ENCODE results near the gene SEMA3A.

Gene SEMA3A

DNA sequence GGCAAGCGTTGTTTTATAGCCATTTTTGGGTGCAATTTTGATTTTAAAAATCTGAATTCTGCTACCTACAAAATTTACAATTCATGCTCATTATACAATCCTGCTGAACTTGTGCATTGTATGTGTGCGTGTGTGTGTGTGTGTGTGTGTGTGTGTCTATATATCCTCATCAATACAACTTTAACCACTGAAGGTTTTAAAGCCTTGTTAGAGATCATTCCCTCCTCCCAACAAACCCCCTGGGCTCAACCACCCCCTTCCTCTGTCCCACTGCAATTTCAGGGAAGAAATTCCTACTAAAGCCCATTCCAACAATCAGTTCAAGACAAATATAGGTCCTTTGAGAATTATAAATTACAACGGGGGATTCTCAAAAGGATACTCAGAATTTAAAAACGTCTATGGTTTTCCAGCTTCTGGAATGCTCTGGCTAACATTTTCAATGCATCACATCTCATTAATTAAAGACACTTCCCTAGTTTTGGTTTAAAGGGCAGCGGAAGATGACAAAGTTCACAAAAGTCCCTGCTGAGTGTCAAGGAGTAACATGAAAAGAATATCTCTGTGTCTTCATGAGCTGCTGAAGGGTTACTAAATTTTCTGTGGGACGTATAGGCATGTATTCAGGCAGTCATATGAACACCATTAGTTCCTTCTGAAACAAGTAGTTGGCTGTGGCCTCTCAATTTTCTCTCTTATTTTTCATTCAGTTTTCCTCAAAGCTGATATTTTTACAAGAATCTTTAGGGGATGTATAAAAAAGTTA is 889 bp upstream of the SEMA3A start:
- DNase-seq = no peak

DNA sequence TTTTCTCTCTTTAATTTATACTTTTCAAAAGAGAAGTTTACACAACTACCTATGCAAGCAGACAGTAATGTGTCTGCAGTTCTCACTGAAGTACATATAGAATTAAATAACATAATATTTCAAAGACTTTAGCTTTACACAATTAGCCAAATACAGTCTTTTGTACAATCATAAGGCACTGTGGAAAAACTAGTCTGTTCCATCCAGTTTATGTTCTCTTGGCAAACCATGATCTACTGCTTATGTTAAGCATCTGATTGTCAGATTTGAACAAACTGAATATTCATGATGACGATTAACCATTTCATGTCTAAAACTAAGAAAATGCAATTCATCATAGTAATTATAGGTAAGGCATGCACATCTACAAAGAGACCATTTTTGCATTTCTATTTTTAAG is 842 bp downstream of the SEMA3A start:
- no peak for DNase-seq

DNA sequence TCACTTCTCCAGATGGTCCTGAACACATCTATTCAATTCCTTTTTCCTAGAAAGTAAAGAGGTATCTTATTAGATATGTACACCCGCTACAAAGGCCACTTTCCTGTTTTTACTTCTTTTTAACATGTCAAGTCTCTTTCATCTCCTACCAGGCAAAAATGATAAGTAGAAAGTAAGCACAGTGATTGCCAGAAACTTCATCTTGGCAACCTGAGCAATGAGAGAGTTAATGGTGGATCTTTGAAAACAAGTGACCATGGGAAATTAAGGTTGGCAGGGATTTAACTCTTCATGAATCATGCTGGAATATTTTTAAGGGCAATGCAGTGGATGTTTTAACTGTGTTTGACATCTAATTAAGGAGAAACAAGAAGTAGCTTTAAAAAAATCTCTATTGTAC is 2.7 kb downstream of the SEMA3A start:
- DNase-seq = no peak

DNA sequence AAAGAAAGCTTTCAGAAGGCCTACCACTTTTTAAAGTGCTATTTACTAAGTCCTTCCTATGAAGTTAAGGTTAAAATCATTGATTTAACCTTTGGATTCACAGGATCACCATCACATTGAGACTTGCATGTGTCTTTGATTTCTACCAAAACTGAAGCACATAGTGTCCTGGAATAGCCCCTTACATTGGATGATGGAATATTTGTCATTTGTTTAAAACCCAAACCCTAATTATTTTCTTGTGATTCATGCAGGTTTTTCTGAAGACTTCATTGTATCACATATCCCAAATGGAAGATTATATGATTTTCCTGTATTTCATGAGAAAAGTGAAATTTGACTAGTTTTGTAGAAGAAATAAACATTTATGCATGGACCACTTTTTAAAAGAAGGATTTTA is 3.3 kb downstream of the SEMA3A start:
- DNase-seq = no peak

DNA sequence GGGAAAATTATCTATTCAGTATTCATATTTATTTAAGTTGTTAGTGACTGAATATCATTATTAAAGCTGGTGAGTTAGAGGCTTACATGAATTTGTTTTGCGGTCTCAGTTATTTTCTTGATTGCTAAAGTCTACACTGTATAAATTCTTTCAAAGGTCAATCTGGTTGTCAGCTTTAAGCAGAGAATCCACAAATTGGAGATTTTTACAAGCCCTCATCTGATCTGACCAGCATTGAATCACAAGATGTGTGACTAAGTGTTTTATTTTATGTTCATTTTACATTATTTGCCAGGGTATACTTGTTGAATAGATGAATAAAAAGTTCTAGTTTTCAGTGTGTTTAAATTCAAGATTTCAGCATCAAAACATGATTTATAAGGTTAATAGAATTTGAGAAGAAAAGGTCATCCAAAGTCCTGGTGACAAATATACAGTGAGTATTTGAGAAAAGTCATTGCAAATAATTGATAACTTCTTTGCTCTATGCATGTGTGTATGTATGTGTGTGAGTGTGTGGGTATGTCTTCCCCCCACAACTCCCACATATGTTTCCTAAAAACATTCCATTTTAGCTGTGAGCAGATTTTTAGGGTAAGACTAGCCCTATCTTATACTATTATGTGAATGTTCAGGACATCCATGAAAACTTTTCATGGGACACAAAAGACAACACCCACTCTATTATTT is 4.4 kb downstream of the SEMA3A start:
- DNase-seq = no peak

DNA sequence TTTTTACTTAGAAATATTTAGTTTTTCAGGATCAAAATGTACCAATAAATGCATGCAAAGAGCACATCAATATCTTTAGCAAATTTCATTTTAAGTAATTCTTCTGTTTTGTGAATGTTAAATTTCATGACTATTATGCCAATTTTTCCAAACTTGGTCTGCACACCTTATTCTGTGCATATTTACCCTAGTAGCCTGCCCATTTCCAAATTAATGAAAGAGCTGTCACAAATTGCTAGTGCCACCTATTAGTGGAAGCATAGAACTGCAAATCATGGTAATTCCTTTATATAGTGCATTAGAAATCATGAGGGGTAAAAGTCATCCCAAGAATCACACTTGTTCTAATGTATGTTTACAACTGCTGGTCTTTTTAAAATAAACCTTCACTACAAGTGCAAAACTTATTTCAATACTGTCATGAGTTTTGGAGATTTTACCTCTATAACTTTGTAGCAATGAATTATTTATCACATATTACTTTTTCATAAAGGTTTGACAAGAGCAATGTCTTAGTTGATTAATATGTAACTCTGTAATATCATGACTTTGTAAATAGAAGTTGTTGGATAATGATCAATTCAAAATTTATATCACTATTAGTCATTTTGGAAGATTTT is 5.7 kb downstream of the SEMA3A start:
- DNase-seq = no peak

DNA sequence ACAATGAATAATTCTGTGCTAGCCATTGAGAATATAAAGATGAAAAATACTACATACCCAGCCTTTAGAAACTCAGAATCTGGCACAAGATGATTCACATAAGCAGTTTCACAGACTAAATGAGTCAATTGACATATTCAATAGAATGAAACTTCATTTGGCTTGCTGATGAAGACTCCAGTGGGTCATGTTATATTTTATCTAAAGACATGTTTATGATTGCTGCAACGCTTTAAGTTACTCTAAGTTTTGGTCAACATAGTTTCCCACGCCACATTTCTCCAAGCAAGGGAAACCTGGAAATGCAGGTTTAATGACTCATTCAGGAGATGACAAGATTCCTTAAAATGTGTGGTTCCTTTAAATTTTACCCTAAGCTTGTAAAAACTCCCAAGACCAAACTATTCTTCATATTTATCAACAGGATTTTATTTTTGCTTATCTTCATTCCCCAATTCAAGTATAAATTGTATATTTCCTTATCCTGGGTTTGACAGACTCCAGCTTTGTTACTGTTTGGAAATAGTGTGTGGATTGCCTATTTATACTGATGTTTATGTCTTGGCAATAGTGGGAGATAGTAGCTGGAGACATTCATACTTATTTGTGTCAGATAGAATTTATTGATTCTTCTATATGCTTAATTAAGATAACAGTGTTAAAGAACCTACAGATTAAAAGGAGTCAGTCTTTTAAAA is 6.6 kb downstream of the SEMA3A start:
- no peak for DNase-seq

DNA sequence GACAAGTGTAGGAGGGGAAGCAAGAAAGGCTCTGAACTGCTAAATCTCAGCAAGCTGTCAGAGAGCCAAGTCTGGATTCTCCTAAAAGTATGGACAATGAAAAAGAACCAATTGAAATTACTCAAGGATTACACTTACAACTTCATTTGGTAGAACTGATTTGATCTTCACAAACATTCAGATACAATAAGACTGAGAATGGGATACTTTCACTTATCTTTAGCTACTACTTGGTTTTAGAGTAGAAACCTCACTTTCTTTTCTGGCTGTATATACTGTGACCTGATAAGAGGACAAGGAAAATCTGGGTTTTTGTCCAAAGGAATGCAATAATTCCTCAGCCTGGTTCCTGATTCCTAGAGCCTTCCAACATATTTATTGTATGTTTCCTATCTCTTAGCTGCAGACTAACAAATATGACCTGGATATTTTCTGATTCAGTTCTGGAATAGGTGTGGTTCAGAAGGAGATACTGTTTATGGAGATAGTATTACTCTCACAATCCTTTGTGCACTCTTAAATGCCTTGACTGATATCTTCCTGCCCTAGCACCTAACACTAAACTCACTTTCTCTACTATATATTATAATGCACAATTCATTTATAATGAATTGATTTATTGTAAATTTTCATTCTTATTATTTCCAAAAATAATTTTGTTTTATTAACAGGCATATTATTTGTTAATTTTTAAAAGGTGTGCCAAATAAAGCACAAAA is 7.3 kb downstream of the SEMA3A start:
- DNase-seq = no peak

DNA sequence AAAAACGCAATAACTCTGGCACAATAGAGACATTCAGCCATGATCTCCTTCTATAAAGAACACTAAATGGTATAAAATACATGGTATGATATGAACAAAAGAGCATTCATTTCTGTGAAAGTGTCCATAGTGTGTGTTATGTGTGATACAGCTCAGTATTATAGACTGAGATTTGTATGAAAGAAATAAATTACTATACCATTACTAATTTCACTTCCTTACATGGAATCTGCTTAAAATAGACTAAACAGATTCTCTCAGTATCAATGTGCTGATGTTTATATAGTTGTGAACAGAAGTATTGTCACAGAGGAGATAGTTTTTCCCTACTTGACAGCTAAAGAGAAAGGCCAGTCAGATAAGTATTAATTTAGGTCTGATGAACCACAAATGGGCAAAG is 10.8 kb downstream of the SEMA3A start:
- DNase-seq = no peak

DNA sequence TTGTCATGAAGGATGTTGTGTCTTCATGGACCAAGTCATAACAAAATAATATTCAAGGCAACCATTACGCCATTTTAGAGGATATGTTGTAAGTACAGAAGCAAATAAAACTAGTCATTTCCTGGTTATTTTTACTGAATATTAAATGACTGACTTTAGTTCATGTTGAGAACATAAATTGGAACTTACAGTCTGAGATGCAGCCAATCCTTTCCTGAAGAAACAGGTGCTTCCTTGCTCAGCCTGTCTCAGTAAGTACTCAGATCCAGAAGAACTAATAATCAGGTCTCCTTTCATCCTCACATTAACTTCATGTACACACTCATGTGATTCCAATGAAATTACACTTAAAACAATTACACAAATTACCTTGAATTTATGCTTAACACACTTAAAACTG is 12.3 kb downstream of the SEMA3A start:
- DNase-seq = no peak

DNA sequence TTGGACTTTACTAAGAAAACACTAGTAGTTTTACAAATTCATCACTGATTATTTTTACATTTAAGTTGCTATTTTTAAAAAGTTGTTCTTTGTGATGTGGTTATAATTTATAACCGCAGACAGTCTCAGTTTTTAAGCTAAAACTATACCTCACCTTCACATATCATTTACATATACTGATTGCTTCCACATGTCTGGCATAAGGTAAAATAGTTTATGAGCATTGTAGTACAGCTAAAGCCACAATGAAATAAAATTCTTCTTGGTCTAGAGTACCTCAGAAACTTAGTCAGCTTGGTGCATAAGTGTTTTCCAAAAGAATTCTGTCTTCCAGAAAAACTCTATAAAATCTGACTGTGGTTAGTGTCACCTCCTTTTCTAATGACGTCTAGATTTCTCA is 13.0 kb downstream of the SEMA3A start:
- DNase-seq = no peak

DNA sequence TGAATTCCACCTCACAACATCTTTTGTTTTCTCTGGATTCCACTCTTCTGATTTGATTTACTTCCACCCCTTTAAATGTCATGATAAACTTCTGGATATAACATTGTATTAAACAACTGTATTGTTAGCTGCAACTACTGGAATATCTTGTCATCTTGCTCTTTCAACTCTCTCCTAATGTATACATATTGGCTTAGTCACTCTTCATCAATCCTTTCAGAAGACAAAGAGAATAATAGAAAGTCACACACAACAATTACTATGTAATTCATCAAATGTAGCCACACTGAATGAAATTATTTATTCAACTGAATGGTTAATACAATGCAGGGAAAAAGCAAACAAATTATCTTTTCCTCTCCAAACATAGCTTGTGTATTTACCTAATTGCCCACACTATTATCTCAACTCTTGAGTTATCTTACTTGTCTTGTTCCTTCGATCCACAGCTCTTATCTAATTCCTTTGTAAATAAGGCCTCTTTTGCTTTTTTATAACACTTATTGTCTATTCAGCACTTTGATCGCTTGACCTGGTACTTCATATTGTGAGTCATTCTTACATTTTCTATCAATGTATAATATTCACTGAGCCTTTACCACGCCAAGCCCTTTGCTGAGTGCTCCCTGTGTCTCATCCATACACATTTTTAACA is 16.7 kb downstream of the SEMA3A start:
- no peak for DNase-seq

DNA sequence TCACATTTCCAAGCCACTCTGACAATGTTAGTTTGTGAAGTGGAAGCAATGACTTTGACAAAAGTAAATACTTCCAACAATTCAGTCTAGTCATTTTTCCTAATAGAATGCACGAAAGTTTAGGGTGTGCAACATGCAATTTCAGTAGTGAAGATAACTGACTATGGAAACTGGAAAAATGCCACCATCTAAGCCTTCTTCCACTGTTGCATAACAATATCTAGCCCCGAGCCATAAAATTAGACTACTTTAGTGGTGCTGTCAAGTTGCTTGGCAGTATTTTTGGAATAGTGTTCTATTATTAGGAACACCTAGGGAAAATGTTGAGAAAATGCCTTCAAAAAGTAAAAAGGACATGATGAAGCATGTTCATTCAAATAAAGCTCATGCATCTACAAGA is 17.9 kb downstream of the SEMA3A start:
- no peak for DNase-seq

DNA sequence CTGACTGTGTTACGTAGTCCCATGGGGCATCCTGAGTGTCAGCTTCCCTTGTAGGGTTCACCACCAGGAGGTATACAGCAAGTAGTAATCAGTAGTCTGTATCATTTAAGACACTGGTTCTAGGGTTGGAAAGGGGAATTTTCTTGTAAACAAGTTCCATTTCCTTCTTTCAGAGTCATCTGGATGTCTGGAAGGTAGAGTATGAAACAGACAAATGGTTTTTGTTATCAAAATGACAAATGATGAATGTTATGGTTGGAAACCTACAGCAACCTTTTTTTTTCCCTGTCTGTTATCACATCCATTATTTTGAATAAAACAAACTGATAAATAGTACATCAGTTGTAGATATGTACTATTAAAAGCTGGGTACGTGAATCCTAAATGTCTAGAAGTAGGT is 19.1 kb downstream of the SEMA3A start:
- DNase-seq = no peak

DNA sequence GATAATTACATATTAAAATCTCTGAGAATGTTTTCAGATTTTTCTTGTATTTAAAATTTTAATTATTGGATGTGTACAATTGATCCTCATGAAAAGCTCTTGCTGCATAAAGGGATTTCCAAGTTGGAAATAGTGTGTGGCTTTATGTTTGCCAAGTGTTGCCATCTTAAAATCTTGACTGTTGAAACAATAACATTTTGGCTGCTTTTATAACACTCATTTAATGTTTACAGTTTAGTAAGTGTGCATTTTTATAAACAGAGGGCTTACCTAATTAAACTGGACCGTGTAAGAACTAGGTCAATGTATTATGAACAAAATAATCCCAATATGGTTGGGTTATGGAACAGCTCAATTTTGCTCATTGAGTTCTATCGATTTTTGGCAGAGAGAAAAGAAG is 23.9 kb downstream of the SEMA3A start:
- DNase-seq = no peak

DNA sequence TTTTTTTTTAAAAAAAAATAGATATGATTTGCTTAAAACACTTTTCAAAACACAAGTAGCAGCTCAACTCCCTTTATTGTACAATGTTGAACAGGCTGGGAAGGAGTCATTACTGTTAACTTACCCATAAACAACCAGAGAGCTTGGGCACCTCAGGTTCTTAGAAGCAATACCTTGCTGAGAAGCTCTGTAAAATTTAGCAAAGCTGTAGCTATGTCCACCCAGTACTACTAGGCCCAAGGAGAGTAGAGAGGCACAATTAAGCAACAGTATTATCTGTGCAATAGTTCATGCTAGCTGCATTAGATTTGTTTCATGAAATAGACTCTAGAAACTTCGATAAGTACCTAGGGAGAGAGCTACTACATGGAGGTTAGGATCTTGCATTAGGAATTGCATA is 32.0 kb downstream of the SEMA3A start:
- DNase-seq = no peak

DNA sequence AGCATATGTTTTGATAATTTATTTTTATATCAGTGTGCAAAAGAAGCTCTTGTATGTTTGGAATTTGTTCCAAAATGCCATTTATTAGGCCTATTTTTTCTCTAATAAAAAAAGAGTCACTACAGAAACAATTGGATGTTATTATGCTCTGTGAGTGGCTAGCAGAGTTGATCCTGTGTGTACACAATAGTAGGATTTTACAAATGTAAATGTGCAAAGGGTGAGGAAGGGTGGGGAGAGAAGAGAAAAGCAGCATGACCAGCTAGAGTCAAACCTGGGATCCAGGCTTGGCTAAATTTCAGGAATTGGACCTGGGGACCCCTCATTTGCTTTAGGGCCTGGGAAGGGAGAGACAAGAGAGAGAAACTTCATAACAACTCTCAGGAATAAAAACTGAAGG is 32.5 kb downstream of the SEMA3A start:
- no peak for DNase-seq

DNA sequence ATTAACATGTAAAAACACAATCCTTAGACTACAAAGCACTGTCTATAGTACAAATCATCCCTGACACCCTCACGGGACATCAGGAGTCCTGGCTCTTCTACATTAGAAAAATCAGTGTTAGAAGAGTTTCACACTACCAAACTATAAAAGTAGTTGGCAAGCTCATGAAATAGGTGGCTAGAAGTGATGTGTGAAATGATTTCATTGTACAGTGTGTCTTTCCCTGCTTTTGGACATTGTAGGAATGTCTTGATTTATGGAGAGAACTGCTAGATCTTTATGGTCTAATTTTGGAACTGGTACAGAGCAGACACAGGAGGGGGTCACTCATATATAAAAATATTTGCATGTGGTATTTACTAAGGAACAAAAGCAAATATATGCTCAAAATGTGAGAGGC is 33.2 kb downstream of the SEMA3A start:
- no peak for DNase-seq

DNA sequence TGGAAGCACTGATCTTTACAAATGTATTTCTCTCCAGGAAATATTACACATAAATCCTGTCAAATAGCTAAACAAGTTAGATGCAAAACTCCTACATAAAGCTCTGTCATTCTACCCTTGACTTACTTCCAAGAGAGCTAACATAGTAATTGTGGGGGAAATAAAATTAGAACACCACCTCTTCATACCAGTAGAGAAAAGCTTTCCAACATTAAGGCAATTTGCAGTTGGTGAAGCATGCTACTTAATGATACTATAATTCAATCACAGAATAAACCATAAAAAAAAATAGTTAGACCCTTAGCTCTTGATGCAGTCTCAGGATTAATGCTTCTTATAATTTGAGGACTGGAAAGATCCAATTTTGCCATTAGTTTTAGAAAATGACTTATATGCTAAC is 35.2 kb downstream of the SEMA3A start:
- no peak for DNase-seq

DNA sequence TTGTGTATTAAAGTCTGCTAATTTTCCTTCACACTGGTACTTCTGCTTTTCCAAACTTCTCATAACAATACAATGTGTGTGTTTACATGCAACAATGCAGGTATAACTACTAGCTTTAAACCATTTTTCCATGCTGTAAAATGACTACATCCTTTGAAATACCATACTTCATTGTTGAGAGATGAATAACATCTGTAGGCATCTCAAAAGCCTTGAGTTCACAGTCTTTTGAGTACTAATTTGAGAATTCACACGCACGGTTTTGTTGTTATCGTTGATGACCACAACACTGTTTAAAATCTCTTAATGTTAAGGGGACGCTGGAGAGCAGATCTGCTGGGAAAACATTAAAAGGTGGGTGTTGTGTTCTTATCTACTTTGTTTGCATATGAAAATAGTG is 37.4 kb downstream of the SEMA3A start:
- no peak for DNase-seq

DNA sequence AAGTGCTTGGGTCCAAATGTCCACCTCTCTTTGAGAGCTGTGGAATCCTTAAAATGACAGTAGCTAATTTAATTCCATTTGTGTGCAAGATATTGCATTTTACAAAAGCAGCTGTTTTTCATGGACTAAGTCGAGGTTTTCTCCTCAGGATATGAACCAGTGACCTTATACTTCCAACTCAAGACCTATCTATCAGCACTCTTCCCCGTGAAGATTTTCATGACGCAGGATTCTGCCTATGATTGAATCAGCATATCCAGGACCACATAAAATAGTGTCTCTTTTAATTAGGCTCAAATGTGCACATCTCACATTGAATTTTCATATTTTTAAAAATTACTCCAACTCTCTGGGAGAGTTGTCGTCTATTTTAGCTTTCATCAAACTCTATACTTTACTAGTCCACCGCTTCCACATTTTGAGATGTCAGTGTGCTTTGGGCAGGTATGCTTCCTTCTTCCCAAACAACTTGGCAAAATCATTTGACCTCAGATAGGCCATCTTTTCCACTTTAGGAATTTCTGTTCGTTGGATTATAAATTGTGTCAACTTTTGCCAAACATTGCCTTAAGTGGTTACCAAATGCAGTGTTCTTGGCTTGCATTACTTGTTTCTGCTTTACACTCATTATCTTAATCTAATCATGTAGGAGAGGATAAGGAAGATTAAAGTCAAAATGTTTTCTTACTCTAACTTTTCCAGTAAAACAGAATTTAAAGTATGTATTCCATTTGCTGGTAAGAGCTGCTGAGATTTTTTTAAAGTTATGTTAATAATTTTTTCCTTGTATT is 39.4 kb downstream of the SEMA3A start:
- DNase-seq = no peak

DNA sequence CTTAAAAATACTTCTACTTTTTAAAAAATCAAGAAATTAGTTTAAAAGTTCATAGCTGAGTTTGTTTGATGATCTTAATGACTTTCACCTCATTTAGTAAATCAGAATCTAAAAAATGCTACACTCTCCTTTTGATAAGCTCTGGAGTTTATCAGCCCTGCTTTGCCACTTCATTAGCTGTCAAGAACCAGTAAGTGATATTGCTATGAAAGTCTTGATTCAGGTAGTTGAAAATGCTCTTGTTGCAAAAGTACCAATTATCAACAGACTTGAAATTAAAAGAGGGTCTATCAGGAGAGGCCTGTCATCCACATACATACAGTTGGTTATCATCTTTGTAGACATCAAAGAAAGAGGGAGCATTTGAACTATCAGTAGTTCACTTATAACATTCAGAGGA is 41.6 kb downstream of the SEMA3A start:
- no peak for DNase-seq
